Endodermal cell (in vitro differentiated cells): ENCODE results near the gene RPRD1A. TPM values are rescaled to one million over a fixed set of nuclear protein-coding genes. Genes with fewer than 3 reads are reported as not detected.

Experiments used
- DNase-seq: peaks from one replicate; pipeline ENCODE4 v3.0.0-alpha.2; 2017
- H3K27ac ChIP-seq: 2 replicates; pipeline ENCODE4 v1.5.1; 2013; ENCODE audit warnings: mild to moderate bottlenecking, low read depth, low read length, moderate library complexity
- H3K27me3 ChIP-seq: 2 replicates; pipeline ENCODE4 v1.6.1; 2013; ENCODE audit warnings: mild to moderate bottlenecking, low read length, moderate library complexity; ENCODE audit not compliant: insufficient read depth, control insufficient read depth, poor library complexity, severe bottlenecking
- H3K36me3 ChIP-seq: 2 replicates; pipeline ENCODE4 v1.7.0; 2013; ENCODE audit warnings: mild to moderate bottlenecking, low read length, moderate library complexity; ENCODE audit not compliant: control insufficient read depth, insufficient read depth
- H3K4me1 ChIP-seq: one replicate; pipeline ENCODE4 v1.7.0; 2013; ENCODE audit warnings: low read length; ENCODE audit not compliant: control insufficient read depth, insufficient read depth
- H3K4me3 ChIP-seq: 2 replicates; pipeline ENCODE4 v1.5.1; 2013; ENCODE audit warnings: mild to moderate bottlenecking, low read length, moderate library complexity
- H3K9ac ChIP-seq: 2 replicates; pipeline ENCODE4 v1.6.1; 2013; ENCODE audit warnings: mild to moderate bottlenecking, low read length, moderate library complexity; ENCODE audit not compliant: poor library complexity, severe bottlenecking; ENCODE audit errors: extremely low read depth
- H3K9me3 ChIP-seq: 2 replicates; pipeline ENCODE4 v1.6.1; 2013; ENCODE audit warnings: mild to moderate bottlenecking, low read length, moderate library complexity; ENCODE audit not compliant: control insufficient read depth
- H3K27ac Mint-ChIP-seq: 2 replicates; pipeline ENCODE4 v1.8.0; 2020; ENCODE audit warnings: mixed read lengths
- H3K27me3 Mint-ChIP-seq: 2 replicates; pipeline ENCODE4 v1.8.0; 2021; ENCODE audit warnings: mild to moderate bottlenecking, mixed read lengths; ENCODE audit not compliant: insufficient read depth
- H3K36me3 Mint-ChIP-seq: 2 replicates; pipeline ENCODE4 v1.8.0; 2020; ENCODE audit warnings: low read depth, mixed read lengths
- H3K4me1 Mint-ChIP-seq: 2 replicates; pipeline ENCODE4 v1.8.0; 2020; ENCODE audit warnings: mixed read lengths
- H3K4me3 Mint-ChIP-seq: 2 replicates; pipeline ENCODE4 v1.8.0; 2020; ENCODE audit warnings: mild to moderate bottlenecking, moderate library complexity, mixed read lengths
- H3K9me3 Mint-ChIP-seq: 2 replicates; pipeline ENCODE4 v1.8.0; 2020; ENCODE audit warnings: mild to moderate bottlenecking, mixed read lengths
- WGBS, 2 experiments: methylation state at CpG; one replicate each; pipeline versions ENCODE4 v1.1.5 to v1.1.7; 2013; ENCODE audit warnings: missing lambda C conversion rate in 2 of 2, mixed read lengths in 1 of 2; ENCODE audit not compliant: insufficient coverage in 1 of 2, insufficient read length in 1 of 2; 5-methylcytosine and 5-hydroxymethylcytosine counted together
- total RNA-seq, 2 donors: library from RNA; stranded (reverse); fragmentation: NEBNext Ultra II Directional in 1 of 2; extraction: Animal tissue kit (Norgen Biotek cat#: 25700) in 1 of 2; gene quantifications; 2 replicates in 1 of 2; 3 replicates in 1 of 2; pipeline ENCODE4 v1.2.1, GENCODE V29; 2021
- TF ChIP-seq, protein P1 (sequence below): fragments of 200-600 bp; sonication (generic); conservative IDR thresholded peaks from 2 replicates; pipeline ENCODE4 v1.5.0; 2021; ENCODE audit warnings: antibody characterized with exemption, mild to moderate bottlenecking

Gene RPRD1A
- total RNA-seq, 2 donors from 2014 or later = 90.5 to 97.7 TPM

DNA sequence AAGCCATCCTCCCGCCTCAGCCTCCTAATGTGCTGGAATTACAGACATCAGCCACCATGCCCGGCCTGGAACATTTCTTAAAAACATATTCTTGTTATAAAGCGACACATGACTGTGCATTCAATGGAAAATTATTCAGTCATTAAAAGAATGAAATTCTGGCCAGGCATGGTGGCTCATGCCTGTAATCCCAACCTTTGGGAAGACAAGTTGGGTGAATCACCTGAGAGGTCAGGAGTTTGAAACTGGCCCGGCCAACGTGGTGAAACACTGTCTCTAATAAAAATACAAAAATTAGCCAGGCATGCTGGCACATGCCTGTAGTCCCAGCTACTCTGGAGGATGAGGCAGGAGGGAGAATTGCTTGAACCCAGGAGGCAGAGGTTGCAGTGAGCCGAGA is 21.6 kb upstream of the RPRD1A start:
- Histone ChIP-seq H3K27ac (no peak overlapping the region), H3K9me3 (no peaks in the 10 kb centered on the region), H3K9ac (no peak overlapping the region), H3K27me3 (no peaks in the 10 kb centered on the region), H3K4me3 (no peak overlapping the region), H3K36me3 (no peaks in the 10 kb centered on the region), H3K4me1 (no peaks in the 10 kb centered on the region)
- WGBS, 2 experiments = 89 to 90% methylated on average over 6 of the region's 6 CpGs
- TF ChIP-seq, protein P1, sequence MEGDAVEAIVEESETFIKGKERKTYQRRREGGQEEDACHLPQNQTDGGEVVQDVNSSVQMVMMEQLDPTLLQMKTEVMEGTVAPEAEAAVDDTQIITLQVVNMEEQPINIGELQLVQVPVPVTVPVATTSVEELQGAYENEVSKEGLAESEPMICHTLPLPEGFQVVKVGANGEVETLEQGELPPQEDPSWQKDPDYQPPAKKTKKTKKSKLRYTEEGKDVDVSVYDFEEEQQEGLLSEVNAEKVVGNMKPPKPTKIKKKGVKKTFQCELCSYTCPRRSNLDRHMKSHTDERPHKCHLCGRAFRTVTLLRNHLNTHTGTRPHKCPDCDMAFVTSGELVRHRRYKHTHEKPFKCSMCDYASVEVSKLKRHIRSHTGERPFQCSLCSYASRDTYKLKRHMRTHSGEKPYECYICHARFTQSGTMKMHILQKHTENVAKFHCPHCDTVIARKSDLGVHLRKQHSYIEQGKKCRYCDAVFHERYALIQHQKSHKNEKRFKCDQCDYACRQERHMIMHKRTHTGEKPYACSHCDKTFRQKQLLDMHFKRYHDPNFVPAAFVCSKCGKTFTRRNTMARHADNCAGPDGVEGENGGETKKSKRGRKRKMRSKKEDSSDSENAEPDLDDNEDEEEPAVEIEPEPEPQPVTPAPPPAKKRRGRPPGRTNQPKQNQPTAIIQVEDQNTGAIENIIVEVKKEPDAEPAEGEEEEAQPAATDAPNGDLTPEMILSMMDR = no peak
- Mint-ChIP-seq H3K36me3 (no peaks in the 10 kb centered on the region), H3K9me3 (no peaks in the 10 kb centered on the region), H3K4me3 (no peak overlapping the region), H3K27me3 (no peaks in the 10 kb centered on the region), H3K27ac (no peak overlapping the region), H3K4me1 (no peaks in the 10 kb centered on the region)
- no peak for DNase-seq

DNA sequence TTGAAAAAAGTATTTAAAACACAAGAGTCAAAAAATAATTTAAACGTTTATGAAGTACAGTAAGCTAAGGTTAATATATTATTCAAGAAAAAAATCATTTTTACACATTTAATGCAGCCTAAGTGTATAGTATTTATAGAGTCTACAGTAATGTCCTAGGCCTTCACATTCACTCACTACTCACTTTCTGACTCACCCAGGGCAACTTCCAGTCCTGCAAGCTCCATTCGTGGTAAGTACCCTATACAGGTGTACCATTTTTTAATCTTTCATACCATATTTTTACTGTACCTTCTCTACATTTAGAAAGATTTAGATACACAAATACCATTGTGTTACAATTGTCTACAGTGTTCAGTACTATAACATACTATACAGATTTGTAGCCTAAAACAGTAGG is 20.9 kb upstream of the RPRD1A start:
- H3K4me3 Mint-ChIP-seq = no peak overlapping the region
- no peak overlapping the region for H3K27ac Mint-ChIP-seq
- Histone ChIP-seq H3K4me1 (no peaks in the 10 kb centered on the region), H3K36me3 (no peaks in the 10 kb centered on the region), H3K9me3 (no peaks in the 10 kb centered on the region), H3K9ac (no peak overlapping the region), H3K27ac (no peak overlapping the region), H3K27me3 (no peaks in the 10 kb centered on the region), H3K4me3 (no peak overlapping the region)
- H3K9me3 Mint-ChIP-seq = peaks cover 2% of the 10 kb centered on the region
- WGBS, 2 experiments = 97 to 100% methylated on average over 1 of the region's 2 CpGs
- no peaks in the 10 kb centered on the region for H3K36me3 Mint-ChIP-seq
- H3K27me3 Mint-ChIP-seq = no peaks in the 10 kb centered on the region
- H3K4me1 Mint-ChIP-seq = no peaks in the 10 kb centered on the region
- DNase-seq = no peak
- TF ChIP-seq, protein P1 = no peak

- TF ChIP-seq, protein P1 = no peak
- Histone ChIP-seq H3K9me3 (peaks cover 4% of the 10 kb centered on the region), H3K27ac (no peak overlapping the region), H3K27me3 (no peaks in the 10 kb centered on the region), H3K4me1 (no peaks in the 10 kb centered on the region), H3K36me3 (no peaks in the 10 kb centered on the region), H3K9ac (no peak overlapping the region), H3K4me3 (no peak overlapping the region)
- no peak overlapping the region for H3K27ac Mint-ChIP-seq
- 82 to 88% methylated on average over 3 to 8 of the region's 8 CpGs for WGBS, 2 experiments
- H3K4me3 Mint-ChIP-seq = no peak overlapping the region
- peaks cover 12% of the 10 kb centered on the region for H3K9me3 Mint-ChIP-seq
- H3K27me3 Mint-ChIP-seq = peaks cover 1% of the 10 kb centered on the region
- no peaks in the 10 kb centered on the region for H3K4me1 Mint-ChIP-seq
- H3K36me3 Mint-ChIP-seq = no peaks in the 10 kb centered on the region
- DNase-seq = no peak
Measured at GRCh38 chr18:36086186-36086585, 18.8 kb upstream of the RPRD1A start.
